HG03469 (cell line): ENCODE results near the gene CNR2.
"Not testable (repeated sequence)": the region's sequence is repeated elsewhere in the genome, so short reads cannot be mapped to it uniquely, and the experiment has no call there.

Experiments
- ATAC-seq: cut with Tn5 transposase; IDR thresholded peaks from one replicate; pipeline ENCODE4 v1.9.1; 2021; ENCODE audit warnings: mild to moderate bottlenecking, moderate library complexity, moderate number of reproducible peaks; ENCODE audit not compliant: unreplicated experiment

Gene CNR2

GRCh38 chr1:23838401-23838866, 74.7 kb downstream of the CNR2 start:
- ATAC-seq = no peak

GRCh38 chr1:23837908-23838307, 75.3 kb downstream of the CNR2 start:
- ATAC-seq = no peak

- no peak for ATAC-seq
Observed at GRCh38 chr1:23836037-23836436, 77.1 kb downstream of the CNR2 start.

GRCh38 chr1:23834156-23834555, 79.0 kb downstream of the CNR2 start:
- ATAC-seq = not testable (repeated sequence)

- no peak for ATAC-seq
Observed at GRCh38 chr1:23827717-23828116, 85.4 kb downstream of the CNR2 start.

- ATAC-seq = not testable (repeated sequence)
Observed at GRCh38 chr1:23826590-23826989, 86.6 kb downstream of the CNR2 start.

GRCh38 chr1:23825762-23826522, 87.2 kb downstream of the CNR2 start:
- ATAC-seq = no peak

- ATAC-seq = no peak
Observed at GRCh38 chr1:23825076-23825761, 87.9 kb downstream of the CNR2 start, which contains the start of gene HMGCL. TSS of gene HMGCL (minus strand) at chr1:23825429. CDS start at chr1:23825415, 14 bp downstream.

- ATAC-seq = no peak
Observed at GRCh38 chr1:23824711-23825075, 88.5 kb downstream of the CNR2 start.

GRCh38 chr1:23823767-23824166, 89.4 kb downstream of the CNR2 start:
- no peak for ATAC-seq
